Epidermal melanocyte (primary cell): Measurements from ENCODE around the gene TLE5.

Experiments
- DNase-seq: peaks from one replicate; pipeline ENCODE4 v3.0.0; 2011; ENCODE audit warnings: low spot score; ENCODE audit not compliant: insufficient read length

Gene TLE5, protein sequence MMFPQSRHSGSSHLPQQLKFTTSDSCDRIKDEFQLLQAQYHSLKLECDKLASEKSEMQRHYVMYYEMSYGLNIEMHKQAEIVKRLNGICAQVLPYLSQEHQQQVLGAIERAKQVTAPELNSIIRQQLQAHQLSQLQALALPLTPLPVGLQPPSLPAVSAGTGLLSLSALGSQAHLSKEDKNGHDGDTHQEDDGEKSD

DNA sequence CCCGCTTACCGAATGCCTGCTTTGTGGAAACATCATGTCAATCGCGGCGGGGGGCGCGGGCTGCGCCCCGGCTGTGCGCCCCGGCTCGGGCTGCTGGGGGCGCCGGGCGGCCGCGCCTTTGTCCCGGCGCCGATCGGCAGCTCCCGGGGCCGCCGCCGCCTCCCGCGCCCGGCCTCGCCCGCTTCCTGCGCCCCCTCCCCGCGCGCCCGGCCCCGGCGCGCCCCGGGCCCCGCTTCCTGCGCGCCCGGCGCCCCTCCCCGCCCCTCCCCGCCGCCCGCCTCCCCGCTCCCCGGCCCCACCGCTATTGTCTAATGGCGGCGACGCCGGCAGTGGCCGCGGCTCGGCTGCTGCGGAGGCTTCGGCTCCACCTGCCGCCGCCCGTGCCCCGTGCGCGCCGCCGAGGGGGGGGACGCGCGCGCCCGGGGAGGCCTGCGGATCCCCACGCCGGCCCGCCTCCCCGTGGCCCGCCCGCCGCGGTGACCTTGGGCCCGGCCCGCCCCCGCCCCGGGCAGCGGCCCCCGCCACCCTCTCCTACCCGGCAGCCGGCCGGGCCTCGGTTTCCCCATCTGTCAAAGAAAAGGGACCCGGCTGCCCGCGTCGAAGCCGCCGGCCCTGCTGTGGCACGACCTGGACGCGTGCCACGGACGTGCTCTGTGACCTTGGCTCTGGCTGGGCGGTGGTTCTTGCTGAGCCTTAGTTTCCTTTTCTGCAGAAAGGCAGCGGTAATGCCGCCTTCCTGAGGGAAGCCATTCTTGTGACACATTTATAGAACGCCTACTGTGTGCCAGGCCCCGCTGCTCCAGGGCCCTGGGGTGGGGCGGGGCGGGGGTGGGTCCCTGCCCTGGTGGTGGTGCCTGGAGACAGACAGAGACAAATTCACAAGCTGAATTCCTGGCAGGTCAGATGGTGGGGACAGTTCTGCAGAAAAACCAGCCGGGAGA lies at the start of gene TLE5:
Gene TLE5 (minus strand): TSS at position 331 of the 941 bp plus-strand sequence. CDS start 295 bp downstream, at position 36.
- DNase-seq: peak; percentile 63

DNA sequence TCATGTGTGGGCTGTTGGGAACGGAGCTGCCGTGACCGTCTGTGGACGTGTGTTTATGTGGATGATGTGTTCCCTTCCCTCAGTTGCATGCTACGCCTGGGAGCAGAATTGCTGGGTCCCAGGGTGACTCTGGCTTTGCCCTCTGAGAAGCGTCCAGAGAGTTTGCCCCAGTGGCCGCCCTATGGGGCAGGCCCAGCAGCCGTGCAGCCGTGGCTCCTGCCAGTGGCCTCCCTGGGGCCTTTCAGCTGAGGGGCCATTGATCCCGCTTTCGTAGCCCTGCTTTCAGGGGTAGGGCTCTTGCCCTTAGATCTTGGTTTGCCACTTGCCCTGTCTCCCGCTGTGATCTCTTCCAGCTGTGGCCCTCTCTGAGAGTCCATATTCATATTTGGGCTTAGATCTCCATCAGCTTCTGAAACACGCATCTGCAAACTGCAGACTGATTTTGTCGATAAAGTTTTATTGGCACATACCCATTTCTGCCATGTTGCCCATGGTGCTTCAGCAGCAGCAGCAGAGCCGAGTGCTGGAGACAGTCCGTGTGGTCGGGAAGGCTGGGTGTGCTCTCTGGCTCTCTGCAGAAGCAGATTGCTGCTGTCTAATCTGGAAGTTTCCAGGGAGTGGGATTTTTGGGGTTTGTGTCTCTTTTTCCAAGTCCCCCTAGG lies 49.4 kb upstream of the TLE5 start:
- DNase-seq: no peak

DNA sequence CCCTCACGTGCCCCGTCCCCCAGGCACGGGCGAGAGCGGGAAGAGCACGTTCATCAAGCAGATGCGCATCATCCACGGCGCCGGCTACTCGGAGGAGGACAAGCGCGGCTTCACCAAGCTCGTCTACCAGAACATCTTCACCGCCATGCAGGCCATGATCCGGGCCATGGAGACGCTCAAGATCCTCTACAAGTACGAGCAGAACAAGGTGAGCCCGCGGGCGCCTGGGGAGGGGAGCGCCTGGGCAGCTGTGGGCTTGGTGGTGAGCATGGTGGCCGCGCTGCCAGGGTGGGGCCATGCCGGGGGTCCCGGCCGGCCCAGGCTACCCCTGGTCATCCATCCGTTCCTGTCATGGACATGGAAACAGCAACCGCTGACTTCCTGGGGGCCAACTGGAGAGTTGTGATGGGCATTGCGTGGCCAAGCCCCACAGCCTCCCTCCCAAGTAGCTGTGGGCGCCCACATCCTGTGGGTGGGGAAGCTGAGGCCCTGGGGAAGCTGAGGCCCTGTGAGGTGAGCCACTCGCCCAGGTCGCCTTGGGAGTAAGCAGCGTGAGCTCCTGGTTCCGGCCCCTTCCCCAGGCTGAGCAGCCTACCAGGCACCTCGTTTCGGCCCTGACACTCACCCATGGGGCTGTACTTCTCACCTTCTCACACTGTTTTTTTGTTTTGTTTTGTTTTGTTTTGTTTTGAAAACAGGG lies 48.0 kb upstream of the TLE5 start:
- no peak for DNase-seq

DNA sequence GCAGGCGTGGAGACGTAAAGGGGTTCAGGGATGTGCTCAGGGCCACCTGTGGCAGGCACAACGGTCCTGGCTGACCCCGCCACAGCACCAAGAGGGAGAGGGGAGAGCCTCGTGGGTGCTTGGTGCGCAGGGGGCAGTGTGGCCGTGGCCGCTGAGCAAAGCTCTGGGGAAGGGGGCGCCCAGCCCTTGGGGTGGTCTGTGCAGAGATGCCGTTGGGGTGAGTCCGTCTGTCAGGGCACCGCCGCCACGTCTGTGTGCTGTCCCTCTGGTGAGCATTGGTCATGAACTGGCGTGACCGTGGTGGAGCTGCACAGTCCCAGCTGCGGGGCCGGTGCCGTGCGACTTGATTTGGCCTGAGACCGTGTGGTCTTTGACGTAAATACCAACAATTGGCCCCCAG lies 47.2 kb upstream of the TLE5 start:
- DNase-seq: no peak

DNA sequence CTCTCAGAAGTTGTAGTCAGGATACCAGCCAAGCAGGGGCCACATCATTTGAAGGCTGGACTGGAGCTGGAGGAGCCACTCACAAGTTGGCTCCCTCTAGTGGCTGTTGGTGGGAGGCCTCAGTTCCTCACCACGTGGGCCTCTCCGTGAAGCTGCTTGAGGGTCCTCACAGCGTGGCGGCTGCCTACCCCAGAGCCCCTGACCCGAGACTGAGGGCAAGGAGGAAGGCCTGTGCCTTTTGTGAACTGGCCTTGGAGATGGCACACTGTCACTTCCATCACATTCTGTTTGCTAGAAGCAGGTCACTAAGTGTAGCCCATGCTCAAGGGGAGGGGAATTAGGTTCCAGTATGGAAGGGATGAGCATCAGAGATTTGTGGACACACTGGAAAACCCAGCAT lies 46.5 kb upstream of the TLE5 start:
- DNase-seq: no peak

DNA sequence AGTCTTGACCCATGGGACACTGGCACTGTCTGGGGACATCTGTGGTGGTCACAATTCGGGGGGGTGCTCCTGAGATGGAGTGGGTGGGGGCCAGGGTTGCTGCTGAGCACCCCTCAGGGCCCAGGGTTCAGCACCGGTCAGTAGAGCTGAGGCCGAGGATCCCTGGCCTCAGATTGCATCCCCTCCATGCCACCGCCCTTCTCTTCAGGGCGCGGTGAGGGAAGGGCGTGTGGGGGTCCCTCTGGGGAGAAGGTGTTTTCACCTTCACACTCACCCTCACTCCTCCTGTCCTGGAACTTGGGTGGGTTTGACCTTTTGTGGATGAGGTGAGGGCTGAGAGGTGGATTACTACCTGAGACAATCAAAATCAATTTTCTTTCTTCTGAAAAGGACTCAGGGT lies 45.4 kb upstream of the TLE5 start:
- no peak for DNase-seq

DNA sequence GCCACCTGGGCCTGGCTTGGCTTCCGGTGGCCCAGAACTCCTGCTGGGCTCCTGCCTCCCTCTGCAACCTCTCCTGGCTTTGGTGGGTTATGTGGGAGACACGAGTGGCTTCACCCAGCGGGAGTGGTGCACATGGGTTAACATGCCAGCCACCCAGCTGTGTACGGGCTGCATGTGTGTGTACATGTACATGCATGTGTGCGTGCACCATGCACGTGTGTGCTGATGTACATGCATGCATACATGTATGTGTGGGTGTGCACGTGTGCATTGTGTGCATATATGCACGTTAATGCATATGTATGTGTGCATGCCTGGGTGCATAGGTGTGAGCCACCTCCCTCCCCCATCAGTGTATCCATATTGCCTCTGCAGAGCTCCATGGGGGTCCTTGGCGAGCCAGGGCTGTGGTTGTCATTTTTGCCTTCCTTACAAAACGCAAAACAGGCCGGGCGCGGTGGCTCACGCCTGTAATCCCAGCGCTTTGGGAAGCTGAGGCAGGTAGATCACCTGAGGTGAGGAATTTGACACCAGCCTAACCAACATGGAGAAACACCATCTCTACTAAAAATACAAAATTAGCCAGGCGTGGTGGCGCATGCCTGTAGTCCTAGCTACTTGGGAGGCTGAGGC lies 44.3 kb upstream of the TLE5 start:
- no peak for DNase-seq

DNA sequence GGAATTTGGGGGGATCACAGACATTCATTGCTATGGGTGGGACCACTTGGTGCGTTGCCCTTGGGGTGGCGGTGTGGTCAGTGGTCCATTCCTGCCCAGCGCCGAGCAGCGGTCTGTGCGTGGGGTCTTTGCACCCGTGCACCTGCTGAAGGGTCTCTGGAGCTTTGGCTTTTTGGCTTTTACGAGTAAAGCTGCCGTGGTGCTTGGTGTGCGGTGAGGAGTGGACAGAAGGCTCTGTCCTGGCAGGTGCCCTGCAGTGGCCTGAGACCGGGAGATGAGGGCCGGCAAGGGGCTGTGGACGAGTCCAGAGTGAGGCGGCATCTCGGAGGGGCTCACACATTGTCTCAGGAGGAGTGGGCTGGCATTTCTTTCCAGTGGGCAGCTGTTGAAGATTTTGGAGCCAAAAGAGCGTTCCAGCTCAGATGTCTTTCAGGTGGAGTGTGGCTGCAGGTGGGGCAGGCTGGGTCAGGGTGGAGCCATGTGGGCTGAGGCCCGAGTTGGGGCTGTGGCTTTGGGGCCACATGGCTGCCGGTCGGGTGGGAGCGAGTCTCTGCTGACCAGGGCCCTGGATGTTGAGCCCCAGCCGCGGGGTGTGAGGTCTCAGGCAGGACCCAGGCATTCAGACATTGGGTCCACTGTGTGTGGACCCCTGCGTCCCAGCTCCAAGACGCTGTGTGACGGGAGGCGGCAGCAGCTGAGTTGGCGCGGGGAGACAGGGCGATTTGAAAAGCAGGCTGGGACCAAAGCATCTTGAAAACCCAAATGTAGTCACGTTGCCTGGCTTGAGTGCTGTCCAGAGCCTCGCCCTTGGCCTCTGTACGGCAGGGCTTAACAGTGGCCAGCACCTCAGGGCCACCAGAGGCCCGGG lies 43.6 kb upstream of the TLE5 start:
- DNase-seq: no peak

DNA sequence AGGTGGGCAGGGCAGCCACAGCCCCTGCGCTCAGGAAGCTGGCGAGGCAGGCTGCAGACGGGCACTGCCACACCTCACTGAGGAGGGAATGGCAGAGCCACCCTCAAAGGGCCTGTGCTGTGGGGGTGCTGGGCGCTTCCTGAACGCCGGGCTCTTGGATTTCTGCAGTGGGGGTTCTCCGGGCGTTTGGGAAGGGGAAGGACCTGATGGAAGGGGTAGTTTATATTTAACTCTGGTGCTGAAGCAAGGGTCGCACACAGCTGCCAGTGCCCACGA lies 42.4 kb upstream of the TLE5 start:
- no peak for DNase-seq

DNA sequence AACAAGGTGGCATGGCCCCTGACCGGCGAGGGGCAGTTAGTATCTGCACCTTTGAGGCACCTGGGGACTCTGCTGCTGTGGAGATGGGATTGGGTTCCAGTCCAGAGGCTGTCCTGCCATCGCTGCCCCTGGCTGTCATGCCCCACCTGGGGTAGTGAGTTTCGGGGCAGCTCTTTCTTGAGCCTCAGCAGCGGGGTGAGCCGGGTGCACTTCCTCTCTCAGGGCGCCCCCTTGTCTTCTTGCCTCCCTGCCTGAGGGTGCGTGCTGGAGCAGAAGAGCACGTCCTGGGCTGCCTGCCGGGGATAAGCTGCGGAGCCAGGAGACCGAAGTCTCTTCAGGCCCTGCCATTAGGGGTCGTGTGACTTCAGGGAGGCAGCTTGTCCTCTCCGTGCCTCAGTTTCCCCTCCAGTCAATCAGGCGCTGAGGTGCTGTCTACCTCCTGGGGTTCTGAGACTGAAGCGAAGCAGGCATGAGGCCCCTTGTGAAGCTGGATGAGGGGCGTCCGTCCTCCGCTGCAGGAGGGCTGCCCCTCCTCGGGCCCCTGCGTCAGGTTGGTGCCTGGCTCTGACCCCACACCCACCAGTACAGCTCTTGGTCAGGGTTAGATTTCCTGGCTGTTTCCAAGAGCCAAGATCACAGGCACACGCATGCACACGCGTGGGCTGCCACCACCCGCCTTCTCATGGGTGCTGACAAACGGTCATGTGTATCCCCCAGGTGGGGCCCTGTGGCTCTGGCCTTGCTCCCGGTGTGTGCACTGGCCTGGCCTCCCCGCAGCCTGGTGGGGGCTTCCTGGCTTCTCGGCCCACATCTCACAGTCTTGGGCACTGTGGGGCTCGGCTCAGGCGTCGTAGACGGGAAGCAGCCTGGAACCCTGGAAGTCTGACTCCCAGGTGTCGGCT lies 40.2 kb upstream of the TLE5 start:
- no peak for DNase-seq

DNA sequence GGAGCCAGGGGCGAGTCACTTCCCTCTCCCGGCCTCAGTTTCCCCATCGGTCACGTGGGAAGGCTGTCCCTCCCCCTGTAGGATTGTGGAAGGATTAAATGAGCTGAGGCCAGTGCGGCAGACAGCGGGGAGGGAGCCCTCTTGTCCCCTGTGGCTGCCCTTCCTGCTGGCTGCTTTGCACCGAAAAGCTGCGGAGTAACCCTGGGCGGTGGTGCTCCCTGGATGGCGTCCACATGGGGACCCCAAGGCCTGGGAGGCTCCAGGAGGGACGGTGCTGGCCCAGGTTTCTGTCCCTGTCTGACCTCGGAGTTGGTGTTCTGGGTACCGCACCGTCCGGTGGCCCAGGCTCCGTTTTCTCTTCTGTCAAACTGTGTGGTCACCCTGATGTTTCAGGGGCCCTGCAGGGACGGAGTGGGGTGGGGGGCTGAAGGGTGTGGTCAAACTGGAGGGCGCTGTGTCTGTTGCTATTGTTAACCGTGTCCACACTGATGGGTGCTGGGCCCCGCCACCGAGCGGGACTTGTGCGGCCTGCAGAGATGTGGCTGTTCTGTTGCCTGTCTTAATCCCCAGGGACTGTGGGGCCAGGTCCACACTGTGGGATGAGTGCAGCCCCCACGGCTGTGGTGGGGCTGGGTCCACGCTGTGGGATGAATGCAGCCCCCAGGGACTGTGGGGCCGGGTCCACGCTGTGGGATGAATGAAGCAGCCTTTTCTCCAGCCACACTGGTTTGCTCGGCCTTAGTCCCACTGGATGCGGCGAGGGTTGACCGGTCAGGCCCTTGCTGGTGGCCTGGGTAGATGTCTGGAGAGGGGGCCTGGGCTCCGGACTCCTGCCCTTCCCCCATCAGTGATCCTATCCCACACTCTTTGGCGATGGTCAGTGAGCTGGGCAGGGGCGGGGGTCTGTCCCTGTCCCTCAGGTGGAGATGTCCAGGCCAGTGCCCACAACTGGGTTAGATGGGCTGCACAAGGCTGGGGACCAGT lies 38.7 kb upstream of the TLE5 start:
- peak; percentile 1 for DNase-seq

DNA sequence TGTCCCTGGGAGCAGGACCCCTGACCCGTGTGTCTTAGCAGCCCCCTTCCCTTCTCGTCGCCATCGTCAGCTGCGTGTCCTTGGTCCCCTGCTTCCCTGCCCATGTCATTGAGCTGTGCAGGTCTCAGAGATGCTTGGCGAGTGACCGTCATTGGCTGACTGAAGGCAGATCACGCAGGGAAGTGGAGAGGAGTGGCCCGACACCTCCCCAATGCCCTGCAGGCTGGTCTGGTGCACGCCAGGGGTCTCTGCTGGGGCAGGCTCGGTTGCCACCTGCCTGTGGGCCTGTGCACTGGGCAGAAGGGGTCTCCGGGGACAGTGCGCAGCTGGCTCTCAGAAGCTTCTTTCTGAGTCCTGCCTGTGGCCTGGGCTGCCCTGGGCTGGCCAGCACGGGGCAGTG lies 38.0 kb upstream of the TLE5 start:
- DNase-seq: peak; percentile 5

DNA sequence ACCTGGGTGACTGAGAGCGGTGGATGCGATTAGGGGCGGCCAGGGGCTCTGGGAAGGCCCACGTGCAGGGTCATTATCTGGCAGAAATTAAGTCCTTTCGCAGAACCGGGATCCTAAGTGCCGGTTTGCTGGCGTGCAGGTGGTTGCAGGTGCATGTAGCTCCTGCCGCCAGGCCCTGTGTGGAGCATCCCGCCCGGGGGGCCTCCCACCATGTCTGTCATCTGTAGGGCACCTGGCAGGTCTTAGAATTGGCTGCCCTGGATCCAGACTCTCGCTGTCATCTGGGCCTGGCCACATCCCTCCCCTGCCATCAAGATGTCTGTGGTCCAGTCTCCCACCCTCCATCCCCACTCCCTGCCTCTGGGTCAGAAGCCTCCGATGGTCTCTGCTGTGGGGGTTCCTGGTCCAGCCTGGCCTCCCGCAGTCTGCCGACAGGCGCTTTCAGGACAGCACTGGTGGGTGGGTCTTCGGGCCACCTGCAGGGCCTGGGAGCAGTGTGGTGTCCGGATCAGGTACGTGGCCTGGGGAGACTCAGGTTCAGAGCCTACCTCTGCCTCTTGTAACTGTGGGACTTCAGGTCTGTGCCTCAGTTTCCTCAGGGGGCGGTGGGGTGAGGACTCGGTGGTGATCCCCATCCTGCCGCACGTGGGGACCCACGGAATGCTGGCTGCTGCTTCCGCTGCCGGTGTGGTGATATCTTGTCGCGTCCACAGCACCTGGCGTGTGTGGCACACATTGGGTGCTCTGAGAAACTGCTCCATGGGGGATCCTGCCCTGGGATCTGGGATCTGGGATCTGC lies 37.3 kb upstream of the TLE5 start:
- DNase-seq: peak; percentile 11

DNA sequence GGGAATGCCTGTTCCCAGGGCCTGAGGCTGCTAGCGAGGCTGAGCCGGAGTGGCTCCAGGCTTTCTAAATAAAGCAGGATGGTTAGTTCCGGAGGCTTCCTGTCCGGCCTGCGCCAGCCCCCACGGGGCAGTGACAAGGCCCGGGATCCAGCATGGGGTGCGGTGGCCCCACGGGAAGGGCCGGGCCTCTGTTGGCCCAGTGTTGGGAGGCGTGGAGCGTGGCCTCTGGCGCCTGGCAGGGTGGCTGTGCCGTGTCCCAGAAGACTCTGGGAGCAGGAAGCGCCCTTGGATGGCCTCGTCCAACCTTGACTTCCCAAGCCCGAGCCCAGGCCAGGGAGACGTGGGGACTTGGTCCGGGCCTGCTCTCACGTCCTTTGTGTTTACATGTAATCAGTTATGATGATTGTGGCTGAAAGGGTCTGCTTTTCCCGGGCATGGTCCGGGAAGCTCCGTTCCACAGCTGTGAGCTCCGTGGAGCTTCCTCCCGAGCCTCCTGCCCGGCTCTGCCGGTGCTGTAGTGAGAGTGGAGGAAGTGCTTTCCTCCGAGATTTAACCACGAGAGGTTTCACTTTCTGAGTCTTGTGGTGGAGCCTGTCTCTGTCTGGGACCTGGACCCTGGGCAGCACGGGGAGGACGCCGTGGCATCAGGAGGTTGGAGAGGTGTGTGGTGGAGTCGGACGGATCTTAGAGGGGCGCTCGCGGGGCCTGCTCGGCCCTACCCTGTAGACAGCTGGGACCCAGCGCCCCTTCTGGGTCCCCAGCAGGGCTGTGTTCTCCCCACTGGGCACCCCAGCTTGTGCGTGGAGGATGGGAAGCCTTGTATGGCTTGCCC lies 36.4 kb upstream of the TLE5 start:
- peak; percentile 43 for DNase-seq

DNA sequence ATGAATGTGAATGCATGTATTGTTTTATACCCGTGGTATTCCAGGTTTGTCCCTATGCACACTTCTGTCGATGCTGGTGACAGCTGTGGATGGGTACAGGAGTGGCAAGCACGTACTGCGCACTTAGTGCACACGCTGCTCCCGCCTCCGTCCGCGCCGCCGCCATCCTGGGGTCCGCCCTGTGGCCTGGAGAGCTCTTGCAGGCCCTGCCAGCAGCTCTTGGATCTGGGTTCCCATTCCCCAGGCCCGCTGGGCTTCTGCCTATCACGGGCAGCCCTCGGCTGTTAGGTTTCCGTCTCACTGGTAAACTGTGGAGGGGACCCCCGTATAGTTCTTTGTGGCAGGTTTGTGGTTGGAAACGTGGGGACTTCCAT lies 35.8 kb upstream of the TLE5 start:
- peak; percentile 42 for DNase-seq

DNA sequence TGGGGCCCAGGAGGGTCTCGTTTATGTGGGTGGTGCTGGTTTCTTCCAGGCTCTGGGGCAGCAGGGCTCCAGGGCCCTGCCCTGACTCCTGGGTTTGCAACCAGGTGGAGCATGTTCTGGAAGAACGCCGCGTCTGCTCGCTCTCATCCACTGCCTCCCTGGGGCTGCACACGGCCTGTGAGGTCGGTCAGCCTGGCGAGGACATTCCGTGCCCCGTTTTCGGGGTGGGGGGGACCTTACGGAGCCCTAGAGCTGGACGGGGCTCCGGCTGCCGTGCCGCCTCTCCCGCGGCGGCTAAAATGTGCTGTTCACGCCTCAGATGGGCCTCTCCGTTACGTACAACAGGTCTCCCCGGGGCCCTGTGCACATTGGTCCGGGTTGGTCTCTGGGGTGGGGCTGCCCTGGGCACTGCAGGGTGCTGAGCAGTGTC lies 35.2 kb upstream of the TLE5 start:
- DNase-seq: no peak
